Cerebellar nuclear complex (tissue), 1 donor: ENCODE measurements around the gene ATRN.
"Not testable (repeated sequence)": the region's sequence is repeated elsewhere in the genome, so short reads cannot be mapped to it uniquely, and the experiment has no call there.

Experiments used
- DNase-seq, 2 experiments: peaks; one replicate each; lab custom pipeline; 2025; lab: John Stamatoyannopoulos, UW

Gene ATRN

GRCh38 chr20:3563548-3564177 is 92.8 kb downstream of the ATRN start:
- no peak for DNase-seq

- DNase-seq, result no peak
Observed at GRCh38 chr20:3565851-3566250, 95.0 kb downstream of the ATRN start.

DNA sequence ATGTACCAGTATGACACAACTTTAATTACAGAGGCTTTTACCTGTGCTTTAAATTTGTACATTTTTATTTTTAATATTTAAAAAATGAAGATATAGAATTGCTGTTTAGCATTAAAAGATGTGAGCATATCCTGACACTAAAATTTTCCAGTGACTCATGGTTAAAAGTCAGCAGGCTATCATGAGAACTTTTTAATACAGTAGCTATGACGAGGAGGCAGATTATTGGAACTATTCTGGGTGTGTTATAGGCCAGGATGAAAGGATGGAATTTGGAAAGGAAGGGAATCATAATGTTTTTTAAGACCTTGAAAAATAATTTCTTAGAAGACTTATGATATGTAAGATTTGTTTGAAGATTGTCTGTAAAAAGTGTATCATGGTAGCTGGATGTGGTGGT is 101.3 kb downstream of the ATRN start:
- no peak for DNase-seq

- DNase-seq, result no peak
Observed at GRCh38 chr20:3576363-3576762, 105.5 kb downstream of the ATRN start.

- DNase-seq, result no peak
Observed at GRCh38 chr20:3577366-3577765, 106.5 kb downstream of the ATRN start.

- DNase-seq, result no peak
Observed at GRCh38 chr20:3580412-3580811, 109.6 kb downstream of the ATRN start.

DNA sequence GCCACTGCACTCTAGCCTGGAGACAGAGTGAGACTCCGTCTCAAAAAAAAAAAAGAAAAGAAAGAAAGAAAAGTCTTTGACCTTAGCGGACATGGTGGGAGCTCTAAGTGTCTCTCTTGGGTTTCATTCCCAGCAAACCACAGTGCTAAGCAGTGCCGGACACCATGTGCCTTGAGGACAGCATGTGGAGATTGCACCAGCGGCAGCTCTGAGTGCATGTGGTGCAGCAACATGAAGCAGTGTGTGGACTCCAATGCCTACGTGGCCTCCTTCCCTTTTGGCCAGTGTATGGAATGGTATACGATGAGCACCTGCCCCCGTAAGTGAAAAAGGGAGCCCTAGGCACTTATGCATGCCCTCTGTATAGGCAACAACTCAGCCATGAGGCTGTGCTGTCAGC is 112.9 kb downstream of the ATRN start:
- no peak for DNase-seq

DNA sequence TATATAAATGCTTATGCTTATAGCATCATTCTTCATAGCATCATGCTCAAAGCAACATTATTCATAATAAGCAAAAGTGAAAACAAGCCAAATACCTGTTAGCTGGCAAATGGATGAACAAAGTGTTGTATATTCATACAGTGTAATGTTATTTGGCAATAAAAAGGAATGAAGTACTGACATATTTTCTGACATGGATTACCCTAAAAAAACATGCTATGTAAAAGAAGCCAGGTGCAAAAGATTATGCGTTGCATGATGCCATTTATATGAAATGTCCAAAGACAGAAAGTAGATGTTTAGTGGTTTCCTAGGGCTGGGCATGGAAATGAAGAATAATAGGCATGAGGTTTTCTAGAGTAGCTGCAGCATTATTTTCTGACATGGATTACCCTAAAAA is 115.3 kb downstream of the ATRN start:
- no peak for DNase-seq

- DNase-seq, result no peak
Observed at GRCh38 chr20:3590164-3590563, 119.3 kb downstream of the ATRN start.

DNA sequence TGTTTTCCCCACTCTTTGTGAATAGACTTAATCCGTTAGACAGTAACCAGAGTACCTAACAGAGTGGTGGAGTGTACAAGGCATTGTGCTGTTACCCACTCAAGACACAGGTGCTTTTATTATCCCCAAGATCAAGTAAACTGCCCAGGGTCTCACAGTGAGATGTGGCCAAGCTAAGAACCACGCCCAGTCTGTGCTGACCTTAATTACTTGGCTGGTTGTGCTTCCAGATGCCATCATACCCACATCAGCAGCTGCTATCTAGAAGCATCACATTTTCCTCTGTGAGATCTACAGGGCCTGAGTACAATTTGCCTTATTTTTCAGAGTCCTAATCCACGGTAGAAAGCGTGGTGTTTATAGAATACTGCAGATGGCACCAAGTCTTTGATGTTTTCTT is 122.1 kb downstream of the ATRN start:
- no peak for DNase-seq

- no peak for DNase-seq
Observed at GRCh38 chr20:3595541-3595940, 124.7 kb downstream of the ATRN start.

GRCh38 chr20:3603108-3603507 is 132.3 kb downstream of the ATRN start:
- no peak for DNase-seq

DNA sequence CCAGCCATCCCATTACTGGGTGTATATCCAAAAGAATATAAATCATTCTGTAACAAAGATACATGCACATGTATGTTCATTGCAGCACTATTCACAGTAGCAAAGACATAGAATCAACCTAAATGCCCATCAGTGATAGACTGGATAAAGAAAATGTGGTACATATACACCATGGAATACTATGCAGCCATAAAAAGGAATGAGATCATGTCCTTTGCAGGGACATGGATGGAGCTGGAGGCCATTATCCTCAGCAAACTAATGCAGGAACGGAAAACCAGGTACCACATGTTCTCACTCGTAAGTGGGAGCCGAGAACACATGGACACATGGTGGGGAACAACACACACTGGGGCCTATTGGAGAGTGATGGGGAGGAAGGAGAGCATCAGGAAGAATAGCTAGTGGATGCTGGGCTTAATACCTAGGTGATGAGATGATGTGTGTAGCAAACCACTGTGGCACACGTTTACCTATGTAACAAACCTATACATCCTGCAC is 134.6 kb downstream of the ATRN start:
- DNase-seq, result not testable (repeated sequence)

- DNase-seq, result no peak
Observed at GRCh38 chr20:3606021-3606420, 135.2 kb downstream of the ATRN start.

DNA sequence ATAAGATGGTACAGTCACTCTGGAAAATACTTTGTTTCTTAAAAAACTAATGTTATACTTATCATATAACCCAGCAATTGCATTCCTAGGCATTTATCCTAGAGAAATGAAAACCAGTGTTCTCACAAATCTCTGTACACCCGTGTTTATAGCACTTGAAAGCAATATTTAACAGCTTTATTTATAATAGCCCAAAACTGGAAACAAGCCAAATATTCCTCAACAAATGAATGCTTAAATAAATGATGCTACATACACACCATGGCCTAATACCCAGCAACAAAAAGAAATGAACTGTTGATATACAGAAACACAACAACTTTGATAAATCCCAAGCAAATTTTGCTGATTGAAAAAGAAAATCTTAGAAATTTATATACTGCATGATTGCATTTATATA is 141.1 kb downstream of the ATRN start:
- no peak for DNase-seq

GRCh38 chr20:3612795-3613572 is 142.2 kb downstream of the ATRN start:
- no peak for DNase-seq

DNA sequence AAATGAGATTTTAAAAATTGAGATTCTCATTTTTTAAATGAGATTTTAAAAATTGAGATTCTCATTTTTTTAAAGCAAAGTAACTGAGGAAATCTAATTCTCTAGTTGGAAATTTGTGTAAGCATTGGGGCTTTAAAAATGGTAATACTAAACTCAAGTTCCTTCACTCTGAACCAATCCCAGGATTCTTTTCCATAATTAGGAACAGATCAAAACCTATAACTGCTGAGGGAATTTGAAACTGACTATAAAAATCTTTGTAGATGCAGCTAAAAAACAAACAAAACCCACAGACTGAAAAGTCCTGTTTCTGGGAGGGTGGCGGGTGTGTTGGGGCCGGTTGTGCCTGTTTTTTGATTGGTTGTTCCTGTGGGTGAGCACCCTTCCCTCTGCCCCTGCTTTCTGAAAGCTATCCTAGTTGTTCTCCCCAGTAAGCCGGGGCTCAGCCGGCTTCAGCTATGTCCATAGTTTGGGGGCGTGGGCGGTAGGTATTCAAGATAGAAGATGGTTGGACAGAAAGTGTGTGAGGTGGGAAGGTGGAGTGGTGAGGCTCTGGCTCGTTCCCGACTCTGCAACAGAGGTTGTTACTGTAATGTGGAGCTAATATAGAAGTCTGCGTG is 143.1 kb downstream of the ATRN start:
- no peak for DNase-seq

GRCh38 chr20:3614466-3614865 is 143.6 kb downstream of the ATRN start:
- DNase-seq, result no peak

DNA sequence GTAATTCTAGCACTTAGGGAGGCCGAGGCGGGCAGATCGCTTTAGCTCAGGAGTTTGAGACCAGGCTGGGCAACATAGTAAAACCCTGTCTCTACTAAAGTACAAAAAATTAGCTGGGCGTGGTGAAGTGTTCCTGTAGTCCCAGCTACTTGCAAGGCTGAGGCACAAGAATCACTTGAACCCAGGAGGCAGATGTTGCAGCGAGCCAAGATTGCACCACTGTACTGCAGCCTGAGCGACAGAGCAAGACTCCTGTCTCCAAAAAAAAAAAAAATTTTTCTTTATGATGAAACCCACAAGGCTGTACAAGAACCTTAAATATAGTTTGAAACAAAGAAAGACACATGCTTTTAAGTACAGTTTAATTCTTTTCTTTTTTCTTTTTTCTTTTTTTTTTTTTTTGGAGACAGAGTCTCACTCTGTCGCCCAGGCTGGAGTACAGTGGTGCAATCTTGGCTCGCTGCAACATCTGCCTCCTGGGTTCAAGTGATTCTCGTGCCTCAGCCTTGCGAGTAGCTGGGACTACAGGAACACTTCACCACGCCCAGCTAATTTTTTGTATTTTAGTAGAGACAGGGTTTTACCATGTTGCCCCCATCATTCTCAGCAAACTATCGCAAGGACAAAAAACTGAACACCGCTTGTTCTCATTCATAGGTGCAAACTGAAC is 144.5 kb downstream of the ATRN start:
- DNase-seq, result not testable (repeated sequence)

DNA sequence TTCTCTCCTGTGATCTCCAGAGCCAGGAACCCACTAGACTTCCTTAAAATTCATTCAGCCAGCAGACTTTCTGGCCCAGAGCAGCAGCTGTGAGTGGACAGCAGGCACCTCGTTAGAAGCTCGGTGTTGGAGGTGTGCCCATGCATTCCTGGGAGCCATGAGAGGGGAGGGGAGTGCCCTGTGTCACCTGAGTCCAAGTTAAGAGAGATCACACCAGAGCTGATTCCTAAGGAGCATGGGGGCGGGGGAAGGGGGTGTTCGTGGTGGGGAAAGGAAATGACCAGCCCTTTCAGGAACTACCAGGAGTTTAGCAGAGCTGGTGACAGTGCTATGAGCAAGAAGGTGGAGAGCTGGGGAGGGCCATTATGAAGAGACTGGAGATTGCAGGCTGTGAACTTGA is 145.4 kb downstream of the ATRN start:
- no peak for DNase-seq

- DNase-seq, result no peak
Observed at GRCh38 chr20:3621111-3621510, 150.3 kb downstream of the ATRN start.

DNA sequence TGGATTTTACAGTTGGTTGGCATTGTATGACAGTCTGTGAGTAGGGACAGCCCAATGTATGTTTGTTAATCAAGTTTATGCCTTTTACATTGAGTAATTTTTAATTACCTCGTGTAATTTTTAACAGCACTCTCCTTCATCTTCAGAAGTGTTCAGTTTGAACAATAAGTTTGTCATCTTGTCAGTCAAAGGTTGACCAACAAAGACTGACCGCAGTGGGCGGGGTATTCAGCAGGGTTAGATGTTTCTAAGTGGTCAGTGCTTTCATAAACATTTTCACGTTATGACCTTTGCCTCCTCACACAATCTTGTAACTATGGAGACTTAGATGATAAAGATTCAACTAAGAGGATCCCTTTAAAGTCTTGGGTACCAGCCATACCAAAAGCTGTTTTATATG is 151.6 kb downstream of the ATRN start:
- DNase-seq, result no peak

GRCh38 chr20:3627476-3627875 is 156.7 kb downstream of the ATRN start:
- no peak for DNase-seq
